HCT116 (cell line): ENCODE data around the gene DDX39B. TPM values are rescaled to one million over a fixed set of nuclear protein-coding genes. Genes with fewer than 3 reads are reported as not detected.

Source experiments
- ATAC-seq: fragments of 200-7000 bp; cut with Tn5 transposase; 2 replicates; pipeline ENCODE4 v1.9.1; 2020; ENCODE audit warnings: mild to moderate bottlenecking, moderate library complexity
- BruUV-seq: library from RNA; stranded (reverse); fragments of 400-500 nt; replicated peaks from 2 replicates; lab custom pipeline; 2021; lab: Mats Ljungman, UMichigan
- CTCF ChIA-PET: fragments of 300-600 bp; sonication (Branson Sonifier 250); formaldehyde crosslinking; loops from one replicate; lab custom pipeline; 2021; ENCODE audit warnings: antibody characterized with exemption; lab: Charles Lee
- POLR2A ChIA-PET: fragments of 300-600, 350-600 bp; sonication (Branson Sonifier 250); formaldehyde crosslinking; loops from one replicate; lab custom pipeline; 2021; ENCODE audit warnings: antibody characterized with exemption; lab: Charles Lee
- RAD21 ChIA-PET, 2 experiments: fragments of 300-600 bp; sonication (Branson Sonifier 250); formaldehyde crosslinking; loops; one replicate each; lab custom pipeline; 2023; ENCODE audit warnings: low total read pairs in 2 of 2; ENCODE audit not compliant: uncharacterized antibody in 2 of 2, unreplicated experiment in 2 of 2, low non-redundant PET in 1 of 2; lab: Charles Lee
- DNase-seq: peaks from one replicate; pipeline ENCODE4 v3.0.0-alpha.2; 2010; ENCODE audit warnings: low read depth, low spot score
- H2AFZ ChIP-seq: fragments of 200-600 bp; shearing (Covaris generic), sonication (generic); 2 replicates; pipeline ENCODE4 v1.6.1; 2017; ENCODE audit warnings: low read depth, mixed run types, mixed read lengths, antibody characterized with exemption, low read length; ENCODE audit not compliant: poor library complexity, severe bottlenecking
- H3K27ac ChIP-seq: 2 replicates; pipeline ENCODE4 v1.5.1; 2012; ENCODE audit warnings: low read depth, low read length
- H3K27me3 ChIP-seq: fragments of 200-600 bp; sonication (generic); 2 replicates; pipeline ENCODE4 v1.6.1; 2016; ENCODE audit warnings: mixed run types, low read length, mixed read lengths; ENCODE audit not compliant: insufficient read depth
- H3K36me3 ChIP-seq, 2 experiments: fragments of 200-500 bp in 1 of 2; fragments of 200-600 bp in 1 of 2; sonication (Bioruptor generic) in 1 of 2; sonication (generic) in 1 of 2; 2 replicates each; pipeline versions ENCODE4 v1.5.1 to v1.6.1; 2014 to 2016; ENCODE audit warnings: low read length in 2 of 2, inconsistent platforms in 1 of 2, mixed read lengths in 1 of 2, mixed run types in 1 of 2; ENCODE audit not compliant: insufficient read depth in 2 of 2, control insufficient read depth in 1 of 2
- H3K4me1 ChIP-seq, 2 experiments: fragments of 200-600 bp in 1 of 2; sonication (generic) in 1 of 2; 2 replicates each; pipeline versions ENCODE4 v1.5.1 to v1.6.1; 2012 to 2017; ENCODE audit warnings: low read length in 2 of 2, inconsistent platforms in 1 of 2, mild to moderate bottlenecking in 1 of 2, mixed read lengths in 1 of 2, mixed run types in 1 of 2, moderate library complexity in 1 of 2; ENCODE audit not compliant: insufficient read depth in 2 of 2, control insufficient read depth in 1 of 2
- H3K4me2 ChIP-seq: fragments of 200-600 bp; sonication (generic); 2 replicates; pipeline ENCODE4 v1.6.1; 2017; ENCODE audit warnings: mixed run types, low read length, mixed read lengths
- H3K4me3 ChIP-seq, 2 experiments: fragments of 200-600 bp in 1 of 2; sonication (generic) in 1 of 2; replicated peaks in 1 of 2; 2 replicates each; pipeline ENCODE4 v1.5.1; 2011 to 2016; ENCODE audit warnings: low read length in 2 of 2, control low read depth in 1 of 2, low read depth in 1 of 2, mild to moderate bottlenecking in 1 of 2, mixed read lengths in 1 of 2, mixed run types in 1 of 2
- H3K79me2 ChIP-seq: fragments of 200-600 bp; sonication (generic); 2 replicates; pipeline ENCODE4 v1.6.1; 2017; ENCODE audit warnings: mild to moderate bottlenecking, mixed run types, low read length, moderate library complexity, mixed read lengths; ENCODE audit not compliant: insufficient read depth
- H3K9ac ChIP-seq: fragments of 200-600 bp; sonication (generic); 2 replicates; pipeline ENCODE4 v1.6.1; 2016; ENCODE audit warnings: low read length, mixed read lengths
- H3K9me2 ChIP-seq: fragments of 200-600 bp; sonication (generic), shearing (Covaris generic); 2 replicates; pipeline ENCODE4 v1.6.1; 2017; ENCODE audit warnings: mixed run types, mild to moderate bottlenecking, moderate library complexity; ENCODE audit not compliant: insufficient read depth
- H3K9me3 ChIP-seq, 2 experiments: fragments of 200-500 bp in 1 of 2; fragments of 200-600 bp in 1 of 2; sonication (Bioruptor generic) in 1 of 2; sonication (generic) in 1 of 2; 2 replicates each; pipeline ENCODE4 v1.6.1; 2014 to 2017; ENCODE audit warnings: low read length in 2 of 2, mixed read lengths in 2 of 2, inconsistent platforms in 1 of 2, low read depth in 1 of 2, mild to moderate bottlenecking in 1 of 2, mixed run types in 1 of 2, moderate library complexity in 1 of 2; ENCODE audit not compliant: control insufficient read depth in 1 of 2, insufficient read depth in 1 of 2
- H4K20me1 ChIP-seq: fragments of 200-600 bp; sonication (generic), shearing (Covaris generic); 2 replicates; pipeline ENCODE4 v1.6.1; 2017; ENCODE audit warnings: mixed run types, mild to moderate bottlenecking, moderate library complexity; ENCODE audit not compliant: insufficient read depth
- CBX3 ChIP-seq: IDR thresholded peaks from 2 replicates; pipeline ENCODE4 v1.6.1; 2012; ENCODE audit warnings: low read depth
- CEBPB ChIP-seq: IDR thresholded peaks from 2 replicates; pipeline ENCODE4 v1.6.1; 2012; ENCODE audit warnings: low read depth
- EGR1 ChIP-seq: IDR thresholded peaks from 2 replicates; pipeline ENCODE4 v1.6.1; 2012; ENCODE audit warnings: low read depth
- ELF1 ChIP-seq: IDR thresholded peaks from 2 replicates; pipeline ENCODE4 v1.6.1; 2012; ENCODE audit warnings: low read depth, borderline replicate concordance
- EZH2 ChIP-seq: fragments of 200-600 bp; sonication (generic); IDR thresholded peaks from 2 replicates; pipeline ENCODE4 v1.6.1; 2017; ENCODE audit warnings: antibody characterized with exemption, mixed run types
- FOSL1 ChIP-seq: IDR thresholded peaks from 2 replicates; pipeline ENCODE4 v1.6.1; 2012; ENCODE audit warnings: low read depth
- JUND ChIP-seq: IDR thresholded peaks from 2 replicates; pipeline ENCODE4 v1.6.1; 2012
- RAD21 ChIP-seq: IDR thresholded peaks from 2 replicates; pipeline ENCODE4 v1.6.1; 2012; ENCODE audit warnings: low read depth, mild to moderate bottlenecking
- SIN3A ChIP-seq: IDR thresholded peaks from 2 replicates; pipeline ENCODE4 v1.6.1; 2012; ENCODE audit warnings: low read depth
- SRF ChIP-seq: IDR thresholded peaks from 2 replicates; pipeline ENCODE4 v1.6.1; 2012; ENCODE audit warnings: low read depth
- TCF7L2 ChIP-seq: IDR thresholded peaks from 2 replicates; pipeline ENCODE4 v1.7.0; 2011; ENCODE audit warnings: borderline replicate concordance, inconsistent platforms; ENCODE audit not compliant: insufficient read depth, insufficient read length; ENCODE audit errors: extremely low read depth
- ZFX ChIP-seq: fragments of 450-650 bp; IDR thresholded peaks from 2 replicates; pipeline ENCODE4 v1.6.1; 2017
- ZNF274 ChIP-seq: fragments of 200-500 bp; sonication (Bioruptor generic); IDR thresholded peaks from 2 replicates; pipeline ENCODE4 v1.6.1; 2014; ENCODE audit warnings: mild to moderate bottlenecking, low read depth, low read length, inconsistent platforms
- intact Hi-C: fragments of 100-400 bp; cut with micrococcal nuclease; formaldehyde crosslinking; loops from 2 replicates; pipeline ENCODE4 v1.10.0; 2022
- total RNA-seq: library from RNA; stranded (reverse); gene quantifications from one replicate; pipeline ENCODE4 v1.2.1, GENCODE V29; 2021; ENCODE audit not compliant: unreplicated experiment
- TF ChIP-seq, protein P1 (sequence below), 3 experiments: fragments of 200-600 bp in 1 of 3; sonication (generic) in 1 of 3; IDR thresholded peaks in 2 of 3; conservative IDR thresholded peaks in 1 of 3; 2 replicates each; pipeline ENCODE4 v1.5.1; 2012 to 2017; ENCODE audit warnings: low read depth in 2 of 3, low read length in 2 of 3, antibody characterized with exemption in 1 of 3, borderline replicate concordance in 1 of 3, control low read depth in 1 of 3, mild to moderate bottlenecking in 1 of 3, mixed read lengths in 1 of 3, mixed run types in 1 of 3, moderate library complexity in 1 of 3; ENCODE audit not compliant: insufficient read depth in 1 of 3
- TF ChIP-seq, protein P2 (sequence below): IDR thresholded peaks from 2 replicates; pipeline ENCODE4 v1.6.1; 2012
- TF ChIP-seq, protein P3 (sequence below): IDR thresholded peaks from 2 replicates; pipeline ENCODE4 v1.6.1; 2012; ENCODE audit warnings: low read depth

DDX39B gene
- total RNA-seq, 1 experiment from 2014 or later: 545 TPM

DNA sequence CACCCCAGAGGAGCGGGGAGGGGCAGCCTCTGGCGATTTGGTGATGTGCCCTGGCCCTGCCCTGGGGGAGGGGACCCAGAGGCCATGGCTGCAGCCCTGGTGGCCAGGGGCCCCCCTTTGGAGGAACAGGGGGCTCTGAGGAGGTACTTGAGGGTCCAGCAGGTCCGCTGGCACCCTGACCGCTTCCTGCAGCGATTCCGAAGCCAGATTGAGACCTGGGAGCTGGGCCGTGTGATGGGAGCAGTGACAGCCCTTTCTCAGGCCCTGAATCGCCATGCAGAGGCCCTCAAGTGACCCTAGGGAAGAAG is 16.5 kb upstream of the DDX39B start:
- Histone ChIP-seq H3K9me2 (no peaks in the 10 kb centered on the region), H3K4me1 (peaks cover 5 to 24% of the 10 kb centered on the region in 2 experiments; a peak in 3 of 4 replicates), H3K4me3 (no peak overlapping the region), H3K36me3 (peaks cover 19 to 20% of the 10 kb centered on the region in 2 experiments), H3K27ac (no peak overlapping the region), H2AFZ (no peak overlapping the region), H3K79me2 (peaks cover 6% of the 10 kb centered on the region; the same call in 1 of the 2 replicates), H3K27me3 (no peaks in the 10 kb centered on the region), H3K9ac (no peak overlapping the region), H3K9me3 (no peaks in the 10 kb centered on the region), H3K4me2 (no peak overlapping the region), H4K20me1 (no peaks in the 10 kb centered on the region)
- ChIA-PET CTCF (no interaction called here), RAD21 (no interaction called here), POLR2A (no interaction called here)
- no TSS peak for BruUV-seq
- TF ChIP-seq SIN3A: no peak
- no peak for TF ChIP-seq ZNF274
- TF ChIP-seq, protein P1, sequence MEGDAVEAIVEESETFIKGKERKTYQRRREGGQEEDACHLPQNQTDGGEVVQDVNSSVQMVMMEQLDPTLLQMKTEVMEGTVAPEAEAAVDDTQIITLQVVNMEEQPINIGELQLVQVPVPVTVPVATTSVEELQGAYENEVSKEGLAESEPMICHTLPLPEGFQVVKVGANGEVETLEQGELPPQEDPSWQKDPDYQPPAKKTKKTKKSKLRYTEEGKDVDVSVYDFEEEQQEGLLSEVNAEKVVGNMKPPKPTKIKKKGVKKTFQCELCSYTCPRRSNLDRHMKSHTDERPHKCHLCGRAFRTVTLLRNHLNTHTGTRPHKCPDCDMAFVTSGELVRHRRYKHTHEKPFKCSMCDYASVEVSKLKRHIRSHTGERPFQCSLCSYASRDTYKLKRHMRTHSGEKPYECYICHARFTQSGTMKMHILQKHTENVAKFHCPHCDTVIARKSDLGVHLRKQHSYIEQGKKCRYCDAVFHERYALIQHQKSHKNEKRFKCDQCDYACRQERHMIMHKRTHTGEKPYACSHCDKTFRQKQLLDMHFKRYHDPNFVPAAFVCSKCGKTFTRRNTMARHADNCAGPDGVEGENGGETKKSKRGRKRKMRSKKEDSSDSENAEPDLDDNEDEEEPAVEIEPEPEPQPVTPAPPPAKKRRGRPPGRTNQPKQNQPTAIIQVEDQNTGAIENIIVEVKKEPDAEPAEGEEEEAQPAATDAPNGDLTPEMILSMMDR (IDR thresholded peaks at IDR 0.05 in 2 of 3, conservative IDR thresholded peaks at IDR 0.05 in 1 of 3; ENCODE audit: borderline replicate concordance in 1 of 3, insufficient read depth in 1 of 3, low read depth in 2 of 3, low read length in 2 of 3): no peak
- no peak for TF ChIP-seq CEBPB
- TF ChIP-seq JUND: no peak
- no peak for TF ChIP-seq CBX3
- no peak for TF ChIP-seq ZFX
- TF ChIP-seq SRF: no peak
- TF ChIP-seq, protein P2, sequence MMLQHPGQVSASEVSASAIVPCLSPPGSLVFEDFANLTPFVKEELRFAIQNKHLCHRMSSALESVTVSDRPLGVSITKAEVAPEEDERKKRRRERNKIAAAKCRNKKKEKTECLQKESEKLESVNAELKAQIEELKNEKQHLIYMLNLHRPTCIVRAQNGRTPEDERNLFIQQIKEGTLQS: no peak
- no peak for TF ChIP-seq RAD21
- TF ChIP-seq ELF1: no peak
- no peak for TF ChIP-seq EZH2
- TF ChIP-seq FOSL1: no peak
- TF ChIP-seq, protein P3, sequence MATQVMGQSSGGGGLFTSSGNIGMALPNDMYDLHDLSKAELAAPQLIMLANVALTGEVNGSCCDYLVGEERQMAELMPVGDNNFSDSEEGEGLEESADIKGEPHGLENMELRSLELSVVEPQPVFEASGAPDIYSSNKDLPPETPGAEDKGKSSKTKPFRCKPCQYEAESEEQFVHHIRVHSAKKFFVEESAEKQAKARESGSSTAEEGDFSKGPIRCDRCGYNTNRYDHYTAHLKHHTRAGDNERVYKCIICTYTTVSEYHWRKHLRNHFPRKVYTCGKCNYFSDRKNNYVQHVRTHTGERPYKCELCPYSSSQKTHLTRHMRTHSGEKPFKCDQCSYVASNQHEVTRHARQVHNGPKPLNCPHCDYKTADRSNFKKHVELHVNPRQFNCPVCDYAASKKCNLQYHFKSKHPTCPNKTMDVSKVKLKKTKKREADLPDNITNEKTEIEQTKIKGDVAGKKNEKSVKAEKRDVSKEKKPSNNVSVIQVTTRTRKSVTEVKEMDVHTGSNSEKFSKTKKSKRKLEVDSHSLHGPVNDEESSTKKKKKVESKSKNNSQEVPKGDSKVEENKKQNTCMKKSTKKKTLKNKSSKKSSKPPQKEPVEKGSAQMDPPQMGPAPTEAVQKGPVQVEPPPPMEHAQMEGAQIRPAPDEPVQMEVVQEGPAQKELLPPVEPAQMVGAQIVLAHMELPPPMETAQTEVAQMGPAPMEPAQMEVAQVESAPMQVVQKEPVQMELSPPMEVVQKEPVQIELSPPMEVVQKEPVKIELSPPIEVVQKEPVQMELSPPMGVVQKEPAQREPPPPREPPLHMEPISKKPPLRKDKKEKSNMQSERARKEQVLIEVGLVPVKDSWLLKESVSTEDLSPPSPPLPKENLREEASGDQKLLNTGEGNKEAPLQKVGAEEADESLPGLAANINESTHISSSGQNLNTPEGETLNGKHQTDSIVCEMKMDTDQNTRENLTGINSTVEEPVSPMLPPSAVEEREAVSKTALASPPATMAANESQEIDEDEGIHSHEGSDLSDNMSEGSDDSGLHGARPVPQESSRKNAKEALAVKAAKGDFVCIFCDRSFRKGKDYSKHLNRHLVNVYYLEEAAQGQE: no peak
- no peak for TF ChIP-seq TCF7L2
- TF ChIP-seq EGR1: no peak
- intact Hi-C loops: no loop called here
- ATAC-seq (no peak), DNase-seq (no peak)
